Liver (tissue), 9 donors: ENCODE measurements around the gene AP1S1. TPM values are rescaled to one million over a fixed set of nuclear protein-coding genes. Genes with fewer than 3 reads are reported as not detected.

Source experiments
- DNase-seq: peaks from one replicate; pipeline ENCODE4 v3.0.0-alpha.2; 2017; ENCODE audit warnings: low spot score
- H3K27ac ChIP-seq, 2 donors: one replicate each; pipeline ENCODE4 v1.7.0; 2013; ENCODE audit warnings: inconsistent platforms in 2 of 2, low read length in 2 of 2, control low read depth in 1 of 2, low read depth in 1 of 2, mild to moderate bottlenecking in 1 of 2
- H3K27me3 ChIP-seq, 4 donors: one replicate each; pipeline versions ENCODE4 v1.6.1 to v1.7.0; 2013; ENCODE audit warnings: low read length in 3 of 4, inconsistent platforms in 1 of 4, mild to moderate bottlenecking in 1 of 4, moderate library complexity in 1 of 4; ENCODE audit not compliant: control insufficient read depth in 4 of 4, insufficient read depth in 4 of 4
- H3K36me3 ChIP-seq, 4 donors: one replicate each; pipeline versions ENCODE4 v1.6.1 to v1.7.0; 2013; ENCODE audit warnings: low read length in 3 of 4, mild to moderate bottlenecking in 3 of 4, low read depth in 1 of 4, moderate library complexity in 1 of 4; ENCODE audit not compliant: control insufficient read depth in 4 of 4, insufficient read depth in 3 of 4
- H3K4me1 ChIP-seq, 4 donors: one replicate each; pipeline versions ENCODE4 v1.6.1 to v1.7.0; 2013; ENCODE audit warnings: low read length in 3 of 4, mild to moderate bottlenecking in 3 of 4, moderate library complexity in 1 of 4; ENCODE audit not compliant: control insufficient read depth in 4 of 4, insufficient read depth in 4 of 4
- H3K4me3 ChIP-seq, 3 donors: one replicate each; pipeline versions ENCODE4 v1.6.1 to v1.7.0; 2013; ENCODE audit warnings: low read length in 3 of 3, control low read depth in 1 of 3, low read depth in 1 of 3, mild to moderate bottlenecking in 1 of 3
- H3K9ac ChIP-seq, 2 donors: one replicate each; pipeline ENCODE4 v1.7.0; 2013; ENCODE audit warnings: low read length in 2 of 2, mild to moderate bottlenecking in 2 of 2, moderate library complexity in 2 of 2, control low read depth in 1 of 2, low read depth in 1 of 2
- H3K9me3 ChIP-seq, 4 donors: one replicate each; pipeline versions ENCODE4 v1.6.1 to v1.7.0; 2013; ENCODE audit warnings: low read length in 3 of 4; ENCODE audit not compliant: control insufficient read depth in 4 of 4
- CTCF ChIP-seq: fragments of 150-350 bp; IDR thresholded peaks from 2 replicates; pipeline ENCODE4 v1.5.1; 2017; ENCODE audit warnings: improper control_type of control experiment, low read depth, low read length; ENCODE audit not compliant: missing input control
- EGR1 ChIP-seq, 2 donors: IDR thresholded peaks; 2 replicates each; pipeline ENCODE4 v1.6.1; 2016 to 2018; ENCODE audit warnings: antibody characterized with exemption in 2 of 2, low read depth in 2 of 2
- FOXA2 ChIP-seq: IDR thresholded peaks from 2 replicates; pipeline ENCODE4 v1.6.1; 2016; ENCODE audit warnings: antibody characterized with exemption
- GABPA ChIP-seq, 2 donors: IDR thresholded peaks in 1 of 2; conservative IDR thresholded peaks in 1 of 2; 2 replicates each; pipeline ENCODE4 v1.6.1; 2016; ENCODE audit warnings: antibody characterized with exemption in 2 of 2, mild to moderate bottlenecking in 1 of 2, moderate library complexity in 1 of 2
- HNF4A ChIP-seq, 2 donors: conservative IDR thresholded peaks; 2 replicates each; pipeline ENCODE4 v1.6.1; 2016; ENCODE audit warnings: antibody characterized with exemption in 2 of 2, mild to moderate bottlenecking in 2 of 2
- HNF4G ChIP-seq: IDR thresholded peaks from 2 replicates; pipeline ENCODE4 v1.6.1; 2016; ENCODE audit warnings: antibody characterized with exemption
- JUND ChIP-seq, 2 donors: IDR thresholded peaks; 2 replicates each; pipeline ENCODE4 v1.6.1; 2016; ENCODE audit warnings: antibody characterized with exemption in 2 of 2
- MAX ChIP-seq: IDR thresholded peaks from 2 replicates; pipeline ENCODE4 v1.6.1; 2016; ENCODE audit warnings: antibody characterized with exemption
- NR2F2 ChIP-seq: IDR thresholded peaks from 2 replicates; pipeline ENCODE4 v1.6.1; 2016; ENCODE audit warnings: antibody characterized with exemption
- RAD21 ChIP-seq, 2 donors: IDR thresholded peaks; 2 replicates each; pipeline ENCODE4 v1.6.1; 2016; ENCODE audit warnings: antibody characterized with exemption in 2 of 2, mild to moderate bottlenecking in 2 of 2
- REST ChIP-seq: IDR thresholded peaks from 2 replicates; pipeline ENCODE4 v1.6.1; 2016; ENCODE audit warnings: antibody characterized with exemption, mild to moderate bottlenecking
- RXRA ChIP-seq, 2 donors: IDR thresholded peaks; 2 replicates each; pipeline ENCODE4 v1.6.1; 2017 to 2018; ENCODE audit warnings: antibody characterized with exemption in 2 of 2, mild to moderate bottlenecking in 1 of 2
- SP1 ChIP-seq: IDR thresholded peaks from 2 replicates; pipeline ENCODE4 v1.6.1; 2018; ENCODE audit warnings: antibody characterized with exemption, mild to moderate bottlenecking
- TAF1 ChIP-seq: conservative IDR thresholded peaks from 2 replicates; pipeline ENCODE4 v1.6.1; 2016; ENCODE audit warnings: antibody characterized with exemption, mild to moderate bottlenecking
- YY1 ChIP-seq: IDR thresholded peaks from 2 replicates; pipeline ENCODE4 v1.6.1; 2016; ENCODE audit warnings: antibody characterized with exemption, mild to moderate bottlenecking
- WGBS: extraction: QIAGEN DNeasy Blood & Tissue Kit; methylation state at CpG from one replicate; pipeline ENCODE4 v1.1.7; 2013; 5-methylcytosine and 5-hydroxymethylcytosine counted together
- polyA plus RNA-seq, 2 donors: library from polyadenylated mRNA; stranded (reverse) in 1 of 2; unstranded in 1 of 2; fragments of 200-250 nt in 1 of 2; fragments of >200 nt in 1 of 2; fragmentation: Nextera tagmentation in 1 of 2; extraction: Ambion mirVana in 1 of 2; gene quantifications; one replicate each; pipeline versions ENCODE4 v1.2.1 to v1.2.3, GENCODE V29; 2013 to 2015
- total RNA-seq, 2 donors: library from RNA; depleted of rRNA; stranded (reverse); fragments of >200 nt; gene quantifications; one replicate each; pipeline ENCODE4 v1.2.3, GENCODE V29; 2014
- donor health status: healthy.
- donor health status: healthy.
- donor health status: healthy.
- donor health status: healthy.
- donor health status: healthy.

The AP1S1 gene
- total and polyA plus RNA-seq, 4 donors: 13.8 to 25.7 (median 22.0) TPM

- no peak for TF ChIP-seq REST
- WGBS: 81% methylated on average over 3 of the region's 3 CpGs
- Histone ChIP-seq H3K9ac (peak overlapping the region in 1 of 2 donors; percentile 88), H3K27me3 (no peaks in the 10 kb centered on the region), H3K9me3 (no peaks in the 10 kb centered on the region), H3K4me3 (peak overlapping the region; percentile 45 to 50 (median 47)), H3K4me1 (peaks cover 19 to 50% (median 28%) of the 10 kb centered on the region in 4 donors), H3K36me3 (peaks cover 0 to 17% (median 12%) of the 10 kb centered on the region in 4 donors), H3K27ac (peak overlapping the region; percentile 83 to 96)
- DNase-seq: no peak
Observed at GRCh38 chr7:101127460-101128039, 26.7 kb upstream of the AP1S1 start.

- peak overlapping the region; percentile 45 to 50 (median 47) for H3K4me3 ChIP-seq
- peaks cover 17 to 44% (median 22%) of the 10 kb centered on the region in 4 donors for H3K4me1 ChIP-seq
- DNase-seq: no peak
- peak overlapping the region; percentile 83 to 96 for H3K27ac ChIP-seq
- H3K27me3 ChIP-seq: no peaks in the 10 kb centered on the region
- H3K9ac ChIP-seq: peak overlapping the region in 1 of 2 donors; percentile 88
- 87% methylated on average over 14 of the region's 14 CpGs for WGBS
- H3K9me3 ChIP-seq: no peaks in the 10 kb centered on the region
- H3K36me3 ChIP-seq: peaks cover 0 to 19% (median 12%) of the 10 kb centered on the region in 4 donors
- no peak for TF ChIP-seq RXRA (IDR thresholded peaks at IDR 0.05)
- no peak for TF ChIP-seq EGR1 (IDR thresholded peaks at IDR 0.05; ENCODE audit: low read depth in 2 of 2)
- TF ChIP-seq TAF1: no peak
- TF ChIP-seq MAX: no peak
- TF ChIP-seq JUND (IDR thresholded peaks at IDR 0.05): no peak
- no peak for TF ChIP-seq HNF4A (conservative IDR thresholded peaks at IDR 0.05)
- TF ChIP-seq SP1: no peak
- TF ChIP-seq YY1: no peak
- TF ChIP-seq GABPA (IDR thresholded peaks at IDR 0.05 in 1 of 2, conservative IDR thresholded peaks at IDR 0.05 in 1 of 2): no peak
- no peak for TF ChIP-seq HNF4G
- TF ChIP-seq CTCF: no peak
- no peak for TF ChIP-seq FOXA2
- TF ChIP-seq RAD21 (IDR thresholded peaks at IDR 0.05): no peak
- TF ChIP-seq REST: no peak
- TF ChIP-seq NR2F2: no peak
Observed at GRCh38 chr7:101128040-101128834, 26.0 kb upstream of the AP1S1 start.
